Neural crest cell (in vitro differentiated cells): ENCODE data around the gene LRRC45. TPM values are rescaled to one million over a fixed set of nuclear protein-coding genes. Genes with fewer than 3 reads are reported as not detected.

Source experiments
- DNase-seq: peaks from one replicate; pipeline ENCODE4 v3.0.0; 2021; ENCODE audit warnings: low read depth, mixed read lengths, low spot score
- H3K27ac Mint-ChIP-seq: one replicate; pipeline ENCODE4 v1.8.0; 2021; ENCODE audit warnings: mild to moderate bottlenecking, mixed read lengths; ENCODE audit not compliant: unreplicated experiment
- H3K27me3 Mint-ChIP-seq: 2 replicates; pipeline ENCODE4 v1.8.0; 2021; ENCODE audit warnings: low read depth, mild to moderate bottlenecking, mixed read lengths
- H3K36me3 Mint-ChIP-seq: 2 replicates; pipeline ENCODE4 v1.8.0; 2021; ENCODE audit warnings: low read depth, mild to moderate bottlenecking, mixed read lengths
- H3K4me1 Mint-ChIP-seq: 2 replicates; pipeline ENCODE4 v1.8.0; 2021; ENCODE audit warnings: mixed read lengths
- H3K4me3 Mint-ChIP-seq: one replicate; pipeline ENCODE4 v1.8.0; 2021; ENCODE audit warnings: mild to moderate bottlenecking, mixed read lengths
- H3K9me3 Mint-ChIP-seq: 2 replicates; pipeline ENCODE4 v1.8.0; 2021; ENCODE audit warnings: mixed read lengths
- CTCF ChIP-seq: fragments of 200-600 bp; sonication (generic); conservative IDR thresholded peaks from 2 replicates; pipeline ENCODE4 v1.5.0; 2021; ENCODE audit warnings: antibody characterized with exemption, mild to moderate bottlenecking
- total RNA-seq: library from RNA; stranded (reverse); gene quantifications from 2 replicates; pipeline ENCODE4 v1.2.1, GENCODE V29; 2021

LRRC45 gene
- total RNA-seq, 1 donor from 2014 or later: 63.5 TPM

GRCh38 chr17:81996232-81996756 is 26.8 kb upstream of the LRRC45 start:
- Mint-ChIP-seq H3K36me3 (no peaks in the 10 kb centered on the region), H3K9me3 (no peaks in the 10 kb centered on the region), H3K4me3 (no peak overlapping the region), H3K27me3 (no peaks in the 10 kb centered on the region), H3K4me1 (peaks cover 34% of the 10 kb centered on the region), H3K27ac (no peak overlapping the region)
- no peak for TF ChIP-seq CTCF
- no peak for DNase-seq

- Mint-ChIP-seq H3K27me3 (no peaks in the 10 kb centered on the region), H3K27ac (no peak overlapping the region), H3K4me1 (peaks cover 28% of the 10 kb centered on the region), H3K4me3 (no peak overlapping the region), H3K9me3 (no peaks in the 10 kb centered on the region), H3K36me3 (no peaks in the 10 kb centered on the region)
- DNase-seq: no peak
- TF ChIP-seq CTCF: no peak
Observed at GRCh38 chr17:81996757-81997441, 26.2 kb upstream of the LRRC45 start.

- no peak overlapping the region for H3K4me3 Mint-ChIP-seq
- no peaks in the 10 kb centered on the region for H3K27me3 Mint-ChIP-seq
Observed at GRCh38 chr17:81998212-81998611, 24.9 kb upstream of the LRRC45 start.

GRCh38 chr17:81998691-81999438 is 24.2 kb upstream of the LRRC45 start:
- Mint-ChIP-seq H3K27ac (no peak overlapping the region), H3K4me3 (no peak overlapping the region), H3K9me3 (no peaks in the 10 kb centered on the region), H3K27me3 (no peaks in the 10 kb centered on the region), H3K36me3 (no peaks in the 10 kb centered on the region), H3K4me1 (peaks cover 22% of the 10 kb centered on the region)
- TF ChIP-seq CTCF: no peak
- DNase-seq: no peak

More at GRCh38 chr17:81998212-81998611, 24.9 kb upstream of the LRRC45 start:
- Mint-ChIP-seq H3K36me3 (no peaks in the 10 kb centered on the region), H3K27ac (no peak overlapping the region), H3K4me1 (peaks cover 20% of the 10 kb centered on the region), H3K9me3 (no peaks in the 10 kb centered on the region)
- TF ChIP-seq CTCF: no peak
- DNase-seq: no peak

GRCh38 chr17:81999587-81999975 is 23.5 kb upstream of the LRRC45 start:
- H3K27ac Mint-ChIP-seq: no peak overlapping the region
- H3K4me1 Mint-ChIP-seq: peaks cover 19% of the 10 kb centered on the region
- no peaks in the 10 kb centered on the region for H3K27me3 Mint-ChIP-seq
- no peaks in the 10 kb centered on the region for H3K36me3 Mint-ChIP-seq
- DNase-seq: no peak
- H3K9me3 Mint-ChIP-seq: no peaks in the 10 kb centered on the region
- no peak for TF ChIP-seq CTCF
- no peak overlapping the region for H3K4me3 Mint-ChIP-seq
